OCI-LY3 (cell line): ENCODE results near the gene CACNA1B.

Source experiments
- EZH2phosphoT487 ChIP-seq: fragments of 200-600 bp; shearing (Covaris generic); IDR thresholded peaks from 2 replicates; pipeline ENCODE4 v1.6.1; 2018; ENCODE audit warnings: antibody characterized with exemption, mixed run types, low read depth
- TF ChIP-seq, protein P1 (sequence below): fragments of 200-600, 300-600 bp; sonication (generic); IDR thresholded peaks from 2 replicates; pipeline ENCODE4 v1.5.1; 2014; ENCODE audit warnings: antibody characterized with exemption, low read length, low read depth

DNA sequence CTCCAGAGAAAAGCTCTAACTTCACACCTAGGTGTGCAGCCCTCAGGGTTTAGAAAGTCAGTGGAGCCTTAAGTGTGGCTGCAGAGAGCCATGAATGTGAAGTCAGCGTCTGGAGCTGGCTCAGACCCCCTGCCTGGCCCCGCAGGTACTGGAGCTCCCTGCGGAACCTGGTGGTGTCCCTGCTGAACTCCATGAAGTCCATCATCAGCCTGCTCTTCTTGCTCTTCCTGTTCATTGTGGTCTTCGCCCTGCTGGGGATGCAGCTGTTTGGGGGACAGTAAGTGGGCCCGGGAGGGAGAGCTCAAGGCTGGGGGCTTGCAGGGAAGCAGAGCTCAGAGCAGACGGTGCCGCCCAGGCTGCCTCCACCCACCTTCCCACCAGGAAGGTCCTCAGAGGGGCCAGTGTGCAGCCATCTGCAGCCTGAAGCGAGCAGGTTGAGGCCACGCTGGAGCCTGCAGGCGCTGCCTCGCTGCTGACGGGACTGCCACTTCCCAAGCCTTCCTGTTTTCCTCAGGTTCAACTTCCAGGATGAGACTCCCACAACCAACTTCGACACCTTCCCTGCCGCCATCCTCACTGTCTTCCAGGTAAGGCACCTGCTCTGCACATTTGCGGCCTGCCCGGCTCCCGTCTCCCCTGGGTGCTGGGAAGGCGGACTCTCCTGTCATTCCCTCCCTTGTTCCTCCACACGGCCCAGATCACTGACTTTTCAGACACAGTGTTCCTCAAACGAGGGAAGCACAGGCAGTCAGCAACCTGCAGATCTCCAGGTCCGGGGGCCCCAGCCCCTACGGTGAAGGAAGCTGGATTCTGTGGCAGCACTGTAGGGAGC lies 108.9 kb downstream of the CACNA1B start:
- TF ChIP-seq, protein P1, sequence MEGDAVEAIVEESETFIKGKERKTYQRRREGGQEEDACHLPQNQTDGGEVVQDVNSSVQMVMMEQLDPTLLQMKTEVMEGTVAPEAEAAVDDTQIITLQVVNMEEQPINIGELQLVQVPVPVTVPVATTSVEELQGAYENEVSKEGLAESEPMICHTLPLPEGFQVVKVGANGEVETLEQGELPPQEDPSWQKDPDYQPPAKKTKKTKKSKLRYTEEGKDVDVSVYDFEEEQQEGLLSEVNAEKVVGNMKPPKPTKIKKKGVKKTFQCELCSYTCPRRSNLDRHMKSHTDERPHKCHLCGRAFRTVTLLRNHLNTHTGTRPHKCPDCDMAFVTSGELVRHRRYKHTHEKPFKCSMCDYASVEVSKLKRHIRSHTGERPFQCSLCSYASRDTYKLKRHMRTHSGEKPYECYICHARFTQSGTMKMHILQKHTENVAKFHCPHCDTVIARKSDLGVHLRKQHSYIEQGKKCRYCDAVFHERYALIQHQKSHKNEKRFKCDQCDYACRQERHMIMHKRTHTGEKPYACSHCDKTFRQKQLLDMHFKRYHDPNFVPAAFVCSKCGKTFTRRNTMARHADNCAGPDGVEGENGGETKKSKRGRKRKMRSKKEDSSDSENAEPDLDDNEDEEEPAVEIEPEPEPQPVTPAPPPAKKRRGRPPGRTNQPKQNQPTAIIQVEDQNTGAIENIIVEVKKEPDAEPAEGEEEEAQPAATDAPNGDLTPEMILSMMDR: no peak
- TF ChIP-seq EZH2phosphoT487: no peak
